H1 (cell line): ENCODE measurements around the gene PLBD2. TPM values are rescaled to one million over a fixed set of nuclear protein-coding genes. Genes with fewer than 3 reads are reported as not detected.

Experiments
- ASH2L ChIP-seq: fragments of 200-600, 300-600 bp; sonication (generic); IDR thresholded peaks from one replicate; pipeline ENCODE4 v1.7.1; 2017; ENCODE audit warnings: low read length
- BACH1 ChIP-seq: IDR thresholded peaks from 2 replicates; pipeline ENCODE4 v1.6.1; 2012; ENCODE audit warnings: low read length, improper control_type of control experiment
- BRCA1 ChIP-seq: IDR thresholded peaks from 2 replicates; pipeline ENCODE4 v1.6.1; 2012; ENCODE audit warnings: low read depth, low read length, improper control_type of control experiment
- CBX8 ChIP-seq: fragments of 300-800, 300-1000 bp; sonication (generic); IDR thresholded peaks from 2 replicates; pipeline ENCODE4 v1.7.1; 2016; ENCODE audit warnings: low read depth, low read length, borderline replicate concordance
- CEBPB ChIP-seq: IDR thresholded peaks from 2 replicates; pipeline ENCODE4 v1.6.1; 2012; ENCODE audit warnings: low read depth, low read length
- KDM1A ChIP-seq: fragments of 200-600, 300-600 bp; sonication (generic); IDR thresholded peaks from 2 replicates; pipeline ENCODE4 v1.7.1; 2016; ENCODE audit warnings: mild to moderate bottlenecking, low read length, borderline replicate concordance
- KDM4A ChIP-seq: IDR thresholded peaks from one replicate; pipeline ENCODE4 v1.7.1; 2012; ENCODE audit warnings: low read depth, mild to moderate bottlenecking, moderate library complexity, low read length, inconsistent platforms; ENCODE audit not compliant: severe bottlenecking
- RFX5 ChIP-seq: IDR thresholded peaks from 2 replicates; pipeline ENCODE4 v1.6.1; 2011; ENCODE audit warnings: low read depth, low read length, improper control_type of control experiment, borderline replicate concordance
- SIX5 ChIP-seq: IDR thresholded peaks from 2 replicates; pipeline ENCODE4 v1.6.1; 2011; ENCODE audit warnings: mild to moderate bottlenecking, low read depth, low read length
- SP2 ChIP-seq: IDR thresholded peaks from 2 replicates; pipeline ENCODE4 v1.6.1; 2012; ENCODE audit warnings: mild to moderate bottlenecking, low read length, inconsistent platforms
- polyA plus RNA-seq, 7 experiments: library from polyadenylated mRNA; depleted of rRNA in 3 of 7; stranded (reverse) in 5 of 7; unstranded in 2 of 7; fragments of >200 nt in 5 of 7; fragments of 200-250 nt in 2 of 7; gene quantifications; 1 replicate in 5 of 7; 2 replicates in 1 of 7; 4 replicates in 1 of 7; pipeline versions ENCODE4 v1.2.1 to v1.2.3, GENCODE V29; 2011 to 2013; ENCODE audit warnings: missing spikeins in 2 of 7, mixed read lengths in 2 of 7
- total RNA-seq: library from RNA; stranded (reverse); fragmentation: NEBNext Ultra II Directional; extraction: Animal tissue kit (Norgen Biotek cat#: 25700); gene quantifications from 2 replicates; pipeline ENCODE4 v1.2.1, GENCODE V29; 2021
- TF ChIP-seq, protein P1 (sequence below): fragments of 300-600 bp; sonication (generic); IDR thresholded peaks from 2 replicates; pipeline ENCODE4 v1.7.1; 2012; ENCODE audit warnings: low read length, moderate library complexity, mild to moderate bottlenecking, inconsistent platforms; ENCODE audit not compliant: insufficient replicate concordance
- TF ChIP-seq, protein P2 (sequence below): IDR thresholded peaks from 2 replicates; pipeline ENCODE4 v1.6.1; 2012; ENCODE audit warnings: inconsistent platforms

Gene PLBD2
- total and polyA plus RNA-seq, 2 of the 8 experiments (the other 6 are each of a cell fraction or from before 2014, with no cell fraction given), result 16.8 to 33.5 TPM

DNA sequence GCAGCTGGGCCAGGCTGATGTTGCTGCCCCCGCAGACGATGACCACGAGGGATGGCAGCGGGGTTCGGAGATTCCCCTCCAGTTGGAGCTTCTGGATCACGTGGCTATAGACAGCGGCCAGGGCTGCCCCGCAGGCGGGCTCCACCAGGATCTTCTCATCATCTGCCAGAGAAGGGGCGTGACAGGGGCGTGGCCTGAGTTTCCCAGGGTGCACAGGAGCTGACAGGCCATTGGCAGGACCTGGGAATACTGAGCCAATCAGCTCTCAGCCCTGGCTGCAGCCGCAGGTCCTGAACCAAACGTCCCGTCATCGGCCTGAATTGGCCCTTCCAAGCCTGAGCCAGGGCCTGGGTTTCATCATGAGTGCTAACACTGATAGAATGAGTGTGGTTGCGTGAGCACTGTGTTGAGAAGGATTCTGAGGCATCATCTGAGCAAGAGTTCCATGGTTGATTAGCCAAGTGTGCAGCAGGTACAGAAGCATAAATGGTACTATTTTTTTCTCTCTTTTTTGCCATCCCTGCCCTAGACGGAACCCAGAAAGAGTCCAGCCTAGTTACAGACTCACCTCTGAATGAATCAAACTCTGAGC, 34.7 kb downstream of the PLBD2 start (continued):
- TF ChIP-seq, protein P1, sequence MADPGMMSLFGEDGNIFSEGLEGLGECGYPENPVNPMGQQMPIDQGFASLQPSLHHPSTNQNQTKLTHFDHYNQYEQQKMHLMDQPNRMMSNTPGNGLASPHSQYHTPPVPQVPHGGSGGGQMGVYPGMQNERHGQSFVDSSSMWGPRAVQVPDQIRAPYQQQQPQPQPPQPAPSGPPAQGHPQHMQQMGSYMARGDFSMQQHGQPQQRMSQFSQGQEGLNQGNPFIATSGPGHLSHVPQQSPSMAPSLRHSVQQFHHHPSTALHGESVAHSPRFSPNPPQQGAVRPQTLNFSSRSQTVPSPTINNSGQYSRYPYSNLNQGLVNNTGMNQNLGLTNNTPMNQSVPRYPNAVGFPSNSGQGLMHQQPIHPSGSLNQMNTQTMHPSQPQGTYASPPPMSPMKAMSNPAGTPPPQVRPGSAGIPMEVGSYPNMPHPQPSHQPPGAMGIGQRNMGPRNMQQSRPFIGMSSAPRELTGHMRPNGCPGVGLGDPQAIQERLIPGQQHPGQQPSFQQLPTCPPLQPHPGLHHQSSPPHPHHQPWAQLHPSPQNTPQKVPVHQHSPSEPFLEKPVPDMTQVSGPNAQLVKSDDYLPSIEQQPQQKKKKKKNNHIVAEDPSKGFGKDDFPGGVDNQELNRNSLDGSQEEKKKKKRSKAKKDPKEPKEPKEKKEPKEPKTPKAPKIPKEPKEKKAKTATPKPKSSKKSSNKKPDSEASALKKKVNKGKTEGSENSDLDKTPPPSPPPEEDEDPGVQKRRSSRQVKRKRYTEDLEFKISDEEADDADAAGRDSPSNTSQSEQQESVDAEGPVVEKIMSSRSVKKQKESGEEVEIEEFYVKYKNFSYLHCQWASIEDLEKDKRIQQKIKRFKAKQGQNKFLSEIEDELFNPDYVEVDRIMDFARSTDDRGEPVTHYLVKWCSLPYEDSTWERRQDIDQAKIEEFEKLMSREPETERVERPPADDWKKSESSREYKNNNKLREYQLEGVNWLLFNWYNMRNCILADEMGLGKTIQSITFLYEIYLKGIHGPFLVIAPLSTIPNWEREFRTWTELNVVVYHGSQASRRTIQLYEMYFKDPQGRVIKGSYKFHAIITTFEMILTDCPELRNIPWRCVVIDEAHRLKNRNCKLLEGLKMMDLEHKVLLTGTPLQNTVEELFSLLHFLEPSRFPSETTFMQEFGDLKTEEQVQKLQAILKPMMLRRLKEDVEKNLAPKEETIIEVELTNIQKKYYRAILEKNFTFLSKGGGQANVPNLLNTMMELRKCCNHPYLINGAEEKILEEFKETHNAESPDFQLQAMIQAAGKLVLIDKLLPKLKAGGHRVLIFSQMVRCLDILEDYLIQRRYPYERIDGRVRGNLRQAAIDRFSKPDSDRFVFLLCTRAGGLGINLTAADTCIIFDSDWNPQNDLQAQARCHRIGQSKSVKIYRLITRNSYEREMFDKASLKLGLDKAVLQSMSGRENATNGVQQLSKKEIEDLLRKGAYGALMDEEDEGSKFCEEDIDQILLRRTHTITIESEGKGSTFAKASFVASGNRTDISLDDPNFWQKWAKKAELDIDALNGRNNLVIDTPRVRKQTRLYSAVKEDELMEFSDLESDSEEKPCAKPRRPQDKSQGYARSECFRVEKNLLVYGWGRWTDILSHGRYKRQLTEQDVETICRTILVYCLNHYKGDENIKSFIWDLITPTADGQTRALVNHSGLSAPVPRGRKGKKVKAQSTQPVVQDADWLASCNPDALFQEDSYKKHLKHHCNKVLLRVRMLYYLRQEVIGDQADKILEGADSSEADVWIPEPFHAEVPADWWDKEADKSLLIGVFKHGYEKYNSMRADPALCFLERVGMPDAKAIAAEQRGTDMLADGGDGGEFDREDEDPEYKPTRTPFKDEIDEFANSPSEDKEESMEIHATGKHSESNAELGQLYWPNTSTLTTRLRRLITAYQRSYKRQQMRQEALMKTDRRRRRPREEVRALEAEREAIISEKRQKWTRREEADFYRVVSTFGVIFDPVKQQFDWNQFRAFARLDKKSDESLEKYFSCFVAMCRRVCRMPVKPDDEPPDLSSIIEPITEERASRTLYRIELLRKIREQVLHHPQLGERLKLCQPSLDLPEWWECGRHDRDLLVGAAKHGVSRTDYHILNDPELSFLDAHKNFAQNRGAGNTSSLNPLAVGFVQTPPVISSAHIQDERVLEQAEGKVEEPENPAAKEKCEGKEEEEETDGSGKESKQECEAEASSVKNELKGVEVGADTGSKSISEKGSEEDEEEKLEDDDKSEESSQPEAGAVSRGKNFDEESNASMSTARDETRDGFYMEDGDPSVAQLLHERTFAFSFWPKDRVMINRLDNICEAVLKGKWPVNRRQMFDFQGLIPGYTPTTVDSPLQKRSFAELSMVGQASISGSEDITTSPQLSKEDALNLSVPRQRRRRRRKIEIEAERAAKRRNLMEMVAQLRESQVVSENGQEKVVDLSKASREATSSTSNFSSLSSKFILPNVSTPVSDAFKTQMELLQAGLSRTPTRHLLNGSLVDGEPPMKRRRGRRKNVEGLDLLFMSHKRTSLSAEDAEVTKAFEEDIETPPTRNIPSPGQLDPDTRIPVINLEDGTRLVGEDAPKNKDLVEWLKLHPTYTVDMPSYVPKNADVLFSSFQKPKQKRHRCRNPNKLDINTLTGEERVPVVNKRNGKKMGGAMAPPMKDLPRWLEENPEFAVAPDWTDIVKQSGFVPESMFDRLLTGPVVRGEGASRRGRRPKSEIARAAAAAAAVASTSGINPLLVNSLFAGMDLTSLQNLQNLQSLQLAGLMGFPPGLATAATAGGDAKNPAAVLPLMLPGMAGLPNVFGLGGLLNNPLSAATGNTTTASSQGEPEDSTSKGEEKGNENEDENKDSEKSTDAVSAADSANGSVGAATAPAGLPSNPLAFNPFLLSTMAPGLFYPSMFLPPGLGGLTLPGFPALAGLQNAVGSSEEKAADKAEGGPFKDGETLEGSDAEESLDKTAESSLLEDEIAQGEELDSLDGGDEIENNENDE, result no peak
- no peak for TF ChIP-seq CEBPB
- no peak for TF ChIP-seq RFX5
- no peak for TF ChIP-seq SP2
- no peak for TF ChIP-seq BRCA1
- TF ChIP-seq KDM4A, result no peak
- TF ChIP-seq BACH1, result no peak
- no peak for TF ChIP-seq SIX5
- no peak for TF ChIP-seq CBX8
- peak; percentile 44; the same call in 1 of the 2 replicates for TF ChIP-seq KDM1A
- TF ChIP-seq ASH2L, result no peak
- TF ChIP-seq, protein P2, sequence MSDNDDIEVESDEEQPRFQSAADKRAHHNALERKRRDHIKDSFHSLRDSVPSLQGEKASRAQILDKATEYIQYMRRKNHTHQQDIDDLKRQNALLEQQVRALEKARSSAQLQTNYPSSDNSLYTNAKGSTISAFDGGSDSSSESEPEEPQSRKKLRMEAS, result peak; percentile 75
